AG10803 (cell line): ENCODE data around the gene VEZT.

Experiments used
- DNase-seq: peaks from one replicate; pipeline ENCODE4 v3.0.0; 2010; ENCODE audit warnings: low read depth
- H3K4me3 ChIP-seq: 2 replicates; pipeline ENCODE4 v1.5.1; 2011; ENCODE audit warnings: mild to moderate bottlenecking, low read length, control low read depth
- TF ChIP-seq, protein P1 (sequence below): conservative IDR thresholded peaks from 2 replicates; pipeline ENCODE4 v1.5.1; 2011; ENCODE audit warnings: mild to moderate bottlenecking, low read length, control low read depth, inconsistent platforms

VEZT gene

GRCh38 chr12:95259368-95259767 lies 41.8 kb downstream of the VEZT start:
- DNase-seq = no peak
- TF ChIP-seq, protein P1, sequence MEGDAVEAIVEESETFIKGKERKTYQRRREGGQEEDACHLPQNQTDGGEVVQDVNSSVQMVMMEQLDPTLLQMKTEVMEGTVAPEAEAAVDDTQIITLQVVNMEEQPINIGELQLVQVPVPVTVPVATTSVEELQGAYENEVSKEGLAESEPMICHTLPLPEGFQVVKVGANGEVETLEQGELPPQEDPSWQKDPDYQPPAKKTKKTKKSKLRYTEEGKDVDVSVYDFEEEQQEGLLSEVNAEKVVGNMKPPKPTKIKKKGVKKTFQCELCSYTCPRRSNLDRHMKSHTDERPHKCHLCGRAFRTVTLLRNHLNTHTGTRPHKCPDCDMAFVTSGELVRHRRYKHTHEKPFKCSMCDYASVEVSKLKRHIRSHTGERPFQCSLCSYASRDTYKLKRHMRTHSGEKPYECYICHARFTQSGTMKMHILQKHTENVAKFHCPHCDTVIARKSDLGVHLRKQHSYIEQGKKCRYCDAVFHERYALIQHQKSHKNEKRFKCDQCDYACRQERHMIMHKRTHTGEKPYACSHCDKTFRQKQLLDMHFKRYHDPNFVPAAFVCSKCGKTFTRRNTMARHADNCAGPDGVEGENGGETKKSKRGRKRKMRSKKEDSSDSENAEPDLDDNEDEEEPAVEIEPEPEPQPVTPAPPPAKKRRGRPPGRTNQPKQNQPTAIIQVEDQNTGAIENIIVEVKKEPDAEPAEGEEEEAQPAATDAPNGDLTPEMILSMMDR = no peak

GRCh38 chr12:95261109-95261508 lies 43.5 kb downstream of the VEZT start:
- no peak for DNase-seq
- no peak overlapping the region for H3K4me3 ChIP-seq
- TF ChIP-seq, protein P1 = no peak

More at GRCh38 chr12:95259368-95259767, 41.8 kb downstream of the VEZT start:
- no peak overlapping the region for H3K4me3 ChIP-seq

GRCh38 chr12:95262808-95263207 lies 45.2 kb downstream of the VEZT start:
- H3K4me3 ChIP-seq = no peak overlapping the region
- TF ChIP-seq, protein P1 = no peak
- no peak for DNase-seq

DNA sequence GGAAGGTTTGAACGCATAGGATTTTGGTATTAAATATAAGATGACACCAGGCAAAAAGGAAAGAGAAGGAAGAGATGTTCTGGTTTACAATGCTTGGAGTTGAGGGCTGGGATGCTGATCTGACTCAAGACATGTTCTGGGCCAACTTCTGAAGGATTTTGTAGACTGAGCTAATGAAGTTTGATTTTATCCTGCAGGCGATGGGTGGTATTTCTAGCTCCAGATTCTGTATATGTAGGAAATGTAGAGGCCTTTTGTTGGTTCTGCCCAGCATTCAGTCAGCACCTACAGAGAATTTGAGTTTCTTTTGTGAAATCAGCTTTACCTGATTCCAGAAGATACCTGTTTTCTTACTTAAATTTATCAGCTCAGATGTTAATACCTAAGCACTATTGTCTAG lies 48.2 kb downstream of the VEZT start:
- H3K4me3 ChIP-seq = no peak overlapping the region
- DNase-seq = no peak
- TF ChIP-seq, protein P1 = no peak

DNA sequence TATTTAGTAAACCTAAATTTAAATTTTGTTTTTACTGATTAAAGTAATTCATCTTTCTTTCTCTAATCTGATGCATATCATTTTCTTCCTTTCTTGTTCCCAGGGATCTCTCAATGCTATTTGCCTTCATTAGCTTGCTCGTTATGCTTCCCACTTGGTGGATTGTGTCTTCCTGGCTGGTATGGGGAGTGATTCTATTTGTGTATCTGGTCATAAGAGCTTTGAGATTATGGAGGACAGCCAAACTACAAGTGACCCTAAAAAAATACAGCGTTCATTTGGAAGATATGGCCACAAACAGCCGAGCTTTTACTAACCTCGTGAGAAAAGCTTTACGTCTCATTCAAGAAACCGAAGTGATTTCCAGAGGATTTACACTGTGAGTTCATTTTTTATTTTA lies 48.6 kb downstream of the VEZT start:
- TF ChIP-seq, protein P1 = no peak

GRCh38 chr12:95269892-95270291 lies 52.3 kb downstream of the VEZT start:
- no peak overlapping the region for H3K4me3 ChIP-seq
- TF ChIP-seq, protein P1 = no peak
- DNase-seq = no peak

More for the DNA sequence above, 48.6 kb downstream of the VEZT start:
- DNase-seq = no peak
- no peak overlapping the region for H3K4me3 ChIP-seq

- DNase-seq = no peak
- H3K4me3 ChIP-seq = no peak overlapping the region
- TF ChIP-seq, protein P1 = no peak
Observed at GRCh38 chr12:95271465-95271864, 53.9 kb downstream of the VEZT start.
